Heart left ventricle (tissue), 16 donors: Measurements from ENCODE around the gene SLC22A12. TPM values are rescaled to one million over a fixed set of nuclear protein-coding genes. Genes with fewer than 3 reads are reported as not detected.

Experiments
- ATAC-seq, 4 donors: fragments of 200-7000 bp; cut with Tn5 transposase; one replicate each; pipeline ENCODE4 v1.9.1; 2020 to 2022; ENCODE audit warnings: moderate library complexity in 4 of 4, mild to moderate bottlenecking in 3 of 4, moderate number of reproducible peaks in 1 of 4
- DNase-seq, 5 donors: peaks; one replicate each; pipeline ENCODE4 v3.0.0-alpha.2; 2020
- H3K27ac ChIP-seq, 12 donors: fragments of 200-600 bp; sonication (generic) in 4 of 12; one replicate each; pipeline versions ENCODE4 v1.5.0 to v1.8.0; 2016 to 2022; ENCODE audit warnings: mild to moderate bottlenecking in 2 of 12
- H3K27me3 ChIP-seq, 9 donors: fragments of 200-600 bp; sonication (generic) in 2 of 9; one replicate each; pipeline versions ENCODE4 v1.5.1 to v1.8.0; 2016 to 2022; ENCODE audit warnings: mild to moderate bottlenecking in 3 of 9
- H3K36me3 ChIP-seq, 9 donors: fragments of 200-600 bp; sonication (generic) in 2 of 9; one replicate each; pipeline versions ENCODE4 v1.5.0 to v1.8.0; 2018 to 2022; ENCODE audit warnings: mild to moderate bottlenecking in 2 of 9
- H3K4me1 ChIP-seq, 12 donors: fragments of 200-600 bp; sonication (generic) in 4 of 12; one replicate each; pipeline versions ENCODE4 v1.5.0 to v1.8.0; 2016 to 2022; ENCODE audit warnings: mild to moderate bottlenecking in 3 of 12
- H3K4me3 ChIP-seq, 12 donors: fragments of 200-600 bp; sonication (generic) in 4 of 12; one replicate each; pipeline versions ENCODE4 v1.5.0 to v1.8.0; 2017 to 2022; ENCODE audit warnings: mild to moderate bottlenecking in 9 of 12, moderate library complexity in 4 of 12
- H3K9me3 ChIP-seq, 12 donors: fragments of 200-600 bp; sonication (generic) in 4 of 12; one replicate each; pipeline versions ENCODE4 v1.5.0 to v1.8.0; 2016 to 2022; ENCODE audit warnings: mild to moderate bottlenecking in 1 of 12
- POLR2A ChIP-seq, 2 donors: fragments of 450-650 bp; IDR thresholded peaks; one replicate each; pipeline ENCODE4 v1.6.1; 2017; ENCODE audit warnings: antibody characterized with exemption in 2 of 2, mild to moderate bottlenecking in 2 of 2, moderate library complexity in 2 of 2
- WGBS, 4 donors: extraction: QIAGEN DNeasy Blood & Tissue Kit in 2 of 4; methylation state at CpG; one replicate each; pipeline versions ENCODE4 v1.1.5 to v1.1.7; 2013 to 2018; 5-methylcytosine and 5-hydroxymethylcytosine counted together
- intact Hi-C, 10 donors: fragments of 100-400 bp; cut with DNase I; formaldehyde crosslinking; loops; one replicate each; pipeline versions ENCODE4 v1.11.1 to v1.14.2; 2022
- polyA plus RNA-seq, 2 donors: library from polyadenylated mRNA; stranded (reverse); fragments of 200-250 nt; gene quantifications; one replicate each; pipeline ENCODE4 v1.2.3, GENCODE V29; 2013
- total RNA-seq, 9 donors: library from RNA; depleted of rRNA in 2 of 9; stranded (reverse); fragments of >200 nt in 2 of 9; fragmentation: NEBNext Ultra II Directional in 3 of 9; extraction: Animal tissue kit (Norgen Biotek cat#: 25700) in 3 of 9; gene quantifications; one replicate each; pipeline versions ENCODE4 v1.1.0 to v1.2.4, GENCODE V29; 2016 to 2023
- TF ChIP-seq, protein P1 (sequence below), 12 donors: fragments of 200-600 bp; sonication (generic) in 4 of 12; IDR thresholded peaks; one replicate each; pipeline versions ENCODE4 v1.5.0 to v1.8.0; 2018 to 2022; ENCODE audit warnings: antibody characterized with exemption in 12 of 12, mild to moderate bottlenecking in 5 of 12
- donor health status: ischemic (EF 13 %, LVEDD 7.1; RV severe dilation, severe dysfunction).
- donor health status: healthy with polysubstance abuse.
- donor health status: DM: no; HTN: yes; CAD: no.
- donor health status: DM: no; HTN: no; CAD: no.
- donor health status: ischemic (EF 25% LVEDD 6.9; RV normal size, moderate dysfunction).
- donor health status: ischemic (EF 25% LVEDD 5.7; RV mildly dilated, moderate dysfunction).
- donor health status: healthy.
- donor health status: DM: yes; HTN: yes; CAD: no.
- donor health status: ischemic (EF 35%, LVEDD 5.7; RV mildly dilated, moderate dysfunction).
- donor health status: nonischemic (EF 11% LVEDD 7.7; RV severe dilation, severe dysfunction).
- donor health status: DM: yes; HTN: yes; CAD: no.
- donor health status: PGD.
- donor health status: ischemic (EF 29% LVEDD 5.4; RV normal size, mild dysfunction).
- donor health status: nonischemic (EF 23%, LVEDD 6.1; RV moderate dilation, normal function).

SLC22A12 gene
- total and polyA plus RNA-seq, 11 donors: not detected

DNA sequence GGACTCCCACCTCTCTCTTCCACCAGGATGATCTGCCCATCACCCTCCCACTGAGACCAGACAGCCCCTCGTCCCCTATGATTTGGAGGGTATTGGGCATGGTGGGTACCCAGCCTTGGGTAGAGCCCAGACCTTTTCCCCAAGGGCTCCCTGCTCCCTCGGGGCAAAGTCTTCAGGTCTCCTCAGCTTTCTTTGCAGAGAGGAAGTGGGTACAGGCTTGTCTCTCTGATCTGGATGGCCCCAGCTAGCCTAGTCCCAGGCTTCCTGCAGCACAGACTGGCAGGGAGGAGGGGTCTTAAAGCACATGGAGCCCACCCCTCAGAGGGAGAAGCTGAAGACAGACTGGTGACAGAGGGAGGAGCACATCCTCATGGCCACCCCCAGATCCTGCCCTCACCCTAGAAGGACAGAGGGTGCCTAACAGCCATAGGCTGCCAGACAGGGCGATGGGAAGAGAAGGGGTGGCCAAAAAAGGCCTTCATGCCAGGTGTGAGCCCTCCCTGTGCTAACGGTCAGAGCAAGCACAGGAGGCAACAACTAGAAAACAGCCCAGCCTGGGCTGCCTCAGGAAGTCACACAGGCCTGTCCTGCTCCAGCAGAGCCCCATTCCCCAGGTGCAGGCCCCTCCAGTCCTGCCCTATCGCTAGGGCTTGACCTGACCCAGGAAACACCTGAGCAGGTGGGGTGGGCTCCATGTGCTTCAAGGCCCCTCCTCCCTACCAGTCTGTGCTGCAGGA, 30.4 kb downstream of the SLC22A12 start:
- ATAC-seq (no peak), DNase-seq (no peak)
- TF ChIP-seq, protein P1, sequence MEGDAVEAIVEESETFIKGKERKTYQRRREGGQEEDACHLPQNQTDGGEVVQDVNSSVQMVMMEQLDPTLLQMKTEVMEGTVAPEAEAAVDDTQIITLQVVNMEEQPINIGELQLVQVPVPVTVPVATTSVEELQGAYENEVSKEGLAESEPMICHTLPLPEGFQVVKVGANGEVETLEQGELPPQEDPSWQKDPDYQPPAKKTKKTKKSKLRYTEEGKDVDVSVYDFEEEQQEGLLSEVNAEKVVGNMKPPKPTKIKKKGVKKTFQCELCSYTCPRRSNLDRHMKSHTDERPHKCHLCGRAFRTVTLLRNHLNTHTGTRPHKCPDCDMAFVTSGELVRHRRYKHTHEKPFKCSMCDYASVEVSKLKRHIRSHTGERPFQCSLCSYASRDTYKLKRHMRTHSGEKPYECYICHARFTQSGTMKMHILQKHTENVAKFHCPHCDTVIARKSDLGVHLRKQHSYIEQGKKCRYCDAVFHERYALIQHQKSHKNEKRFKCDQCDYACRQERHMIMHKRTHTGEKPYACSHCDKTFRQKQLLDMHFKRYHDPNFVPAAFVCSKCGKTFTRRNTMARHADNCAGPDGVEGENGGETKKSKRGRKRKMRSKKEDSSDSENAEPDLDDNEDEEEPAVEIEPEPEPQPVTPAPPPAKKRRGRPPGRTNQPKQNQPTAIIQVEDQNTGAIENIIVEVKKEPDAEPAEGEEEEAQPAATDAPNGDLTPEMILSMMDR (IDR thresholded peaks at IDR 0.05): no peak
- TF ChIP-seq POLR2A (IDR thresholded peaks at IDR 0.05): no peak
- H3K9me3 ChIP-seq: no peaks in the 10 kb centered on the region
- no peak overlapping the region for H3K27ac ChIP-seq
- H3K4me1 ChIP-seq: peaks cover 0 to 31% (median 6%) of the 10 kb centered on the region in 12 donors
- H3K4me3 ChIP-seq: no peak overlapping the region
- no peaks in the 10 kb centered on the region for H3K36me3 ChIP-seq
- intact Hi-C loops: no loop called here
- 73 to 85% (median 83%) methylated on average over 3 to 5 of the region's 5 CpGs for WGBS, 4 donors
- H3K27me3 ChIP-seq: no peaks in the 10 kb centered on the region

DNA sequence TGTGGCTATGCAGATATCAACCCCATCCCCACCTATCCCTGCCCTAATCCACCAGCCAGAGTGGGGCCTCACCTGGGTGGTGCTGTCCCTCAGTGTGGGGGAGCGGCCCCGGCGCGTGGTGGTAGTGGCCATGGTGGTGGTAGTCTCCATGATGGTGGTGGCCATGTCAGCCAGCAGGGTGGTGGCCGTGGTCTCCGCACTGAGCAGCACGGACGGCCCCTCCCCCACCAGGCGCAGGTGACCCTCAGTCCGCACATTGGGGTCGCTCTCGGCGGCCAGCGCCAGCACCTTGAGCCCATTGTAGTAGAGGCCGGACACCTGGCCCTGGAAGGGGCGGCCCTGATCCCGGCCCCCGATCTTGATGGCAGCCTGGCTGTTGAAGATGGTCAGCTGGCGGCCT, 31.7 kb downstream of the SLC22A12 start:
- H3K27ac ChIP-seq: no peak overlapping the region
- no peak overlapping the region for H3K4me3 ChIP-seq
- no peaks in the 10 kb centered on the region for H3K9me3 ChIP-seq
- H3K4me1 ChIP-seq: peaks cover 0 to 31% (median 6%) of the 10 kb centered on the region in 12 donors
- WGBS, 4 donors: 93 to 98% (median 96%) methylated on average over 14 to 19 of the region's 19 CpGs
- no peak for ATAC-seq
- TF ChIP-seq, protein P1 (IDR thresholded peaks at IDR 0.05): no peak
- TF ChIP-seq POLR2A (IDR thresholded peaks at IDR 0.05): no peak
- H3K27me3 ChIP-seq: no peaks in the 10 kb centered on the region
- intact Hi-C loops: no loop called here
- H3K36me3 ChIP-seq: no peaks in the 10 kb centered on the region
- no peak for DNase-seq

DNA sequence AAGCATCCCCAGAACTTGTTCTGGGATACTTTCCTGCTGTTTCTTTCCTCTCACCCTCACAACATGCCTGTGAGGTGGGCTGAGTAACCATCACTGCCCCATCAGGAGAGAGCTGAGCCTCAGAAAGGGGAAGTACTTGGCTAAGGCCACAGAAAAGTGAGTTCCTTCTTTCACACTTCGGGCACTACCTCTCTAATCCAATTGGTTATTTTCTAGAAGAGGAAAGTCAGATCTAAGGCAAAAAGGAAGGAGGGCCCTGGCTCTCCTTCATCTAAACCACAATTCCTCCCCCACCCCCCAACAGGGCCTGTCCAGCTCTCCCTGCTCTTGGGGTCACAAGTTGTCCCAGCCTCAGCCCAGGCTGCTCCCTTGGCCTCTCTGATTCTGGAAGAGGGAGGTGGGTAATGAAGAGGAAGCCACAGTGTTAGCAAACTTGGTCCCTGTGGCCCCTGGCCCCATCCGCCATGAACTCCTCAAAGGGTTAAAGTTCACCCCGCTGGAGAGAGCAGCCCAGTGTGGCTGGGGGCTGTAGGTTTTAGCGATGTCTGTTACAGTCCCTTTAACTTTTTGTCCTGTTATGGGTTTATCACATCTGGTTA, 34.0 kb downstream of the SLC22A12 start:
- ATAC-seq (no peak), DNase-seq (no peak)
- no peaks in the 10 kb centered on the region for H3K9me3 ChIP-seq
- intact Hi-C loops: no loop called here
- no peaks in the 10 kb centered on the region for H3K36me3 ChIP-seq
- H3K27ac ChIP-seq: peak overlapping the region in 1 of 12 donors; percentile 12
- H3K4me3 ChIP-seq: no peak overlapping the region
- TF ChIP-seq, protein P1 (IDR thresholded peaks at IDR 0.05): no peak
- TF ChIP-seq POLR2A (IDR thresholded peaks at IDR 0.05): no peak
- peaks cover 0 to 28% (median 4%) of the 10 kb centered on the region in 12 donors for H3K4me1 ChIP-seq
- H3K27me3 ChIP-seq: peaks cover 0 to 11% (median 0%) of the 10 kb centered on the region in 9 donors
- 80 to 89% (median 86%) methylated on average over 2 to 4 of the region's 4 CpGs for WGBS, 4 donors

DNA sequence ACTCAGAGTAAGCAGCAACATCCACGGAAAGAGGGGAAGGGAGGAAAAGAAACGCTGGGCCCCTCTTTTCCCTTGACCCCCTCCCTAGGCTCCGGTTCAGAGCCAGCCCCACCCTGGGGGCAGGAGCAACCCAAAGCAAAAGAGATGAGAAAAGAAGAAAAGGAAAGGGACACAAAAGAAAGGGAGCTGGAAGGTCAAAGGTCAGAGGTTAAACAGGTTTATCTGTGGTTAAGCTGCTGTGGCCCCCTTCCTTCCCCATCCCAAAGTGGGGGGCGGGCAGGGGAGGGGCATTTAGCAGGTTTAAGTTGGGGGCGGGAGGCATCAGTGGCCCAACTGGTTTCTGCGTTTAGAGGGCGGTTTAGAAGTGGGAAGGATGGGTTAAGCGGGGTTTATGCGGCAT, 35.6 kb downstream of the SLC22A12 start:
- no peak overlapping the region for H3K4me3 ChIP-seq
- H3K27me3 ChIP-seq: peaks cover 0 to 18% (median 4%) of the 10 kb centered on the region in 9 donors
- ATAC-seq (no peak), DNase-seq (no peak)
- no peaks in the 10 kb centered on the region for H3K36me3 ChIP-seq
- H3K27ac ChIP-seq: no peak overlapping the region
- WGBS, 4 donors: 80 to 83% (median 82%) methylated on average over 9 of the region's 9 CpGs
- intact Hi-C loops: no loop called here
- TF ChIP-seq, protein P1 (IDR thresholded peaks at IDR 0.05): no peak
- TF ChIP-seq POLR2A (IDR thresholded peaks at IDR 0.05): no peak
- peaks cover 0 to 15% (median 0%) of the 10 kb centered on the region in 12 donors for H3K4me1 ChIP-seq
- H3K9me3 ChIP-seq: no peaks in the 10 kb centered on the region
